HEK293 (cell line): ENCODE measurements around the gene AIM2.

Source experiments
- CTCF ChIP-seq: fragments of 450-650 bp; formaldehyde crosslinking; IDR thresholded peaks from 2 replicates; pipeline ENCODE4 v1.5.1; 2016; ENCODE audit warnings: missing biosample characterization, missing genetic modification characterization
- HOXA7 ChIP-seq: sonication (generic); formaldehyde crosslinking; IDR thresholded peaks from 2 replicates; pipeline ENCODE4 v1.8.1; 2022; ENCODE audit warnings: missing genetic modification reagents, borderline replicate concordance
- REST ChIP-seq: fragments of 450-650 bp; formaldehyde crosslinking; IDR thresholded peaks from 2 replicates; pipeline ENCODE4 v1.5.1; 2016; ENCODE audit warnings: missing biosample characterization, missing genetic modification characterization
- TCF7L2 ChIP-seq: IDR thresholded peaks from 2 replicates; pipeline ENCODE4 v1.6.1; 2011; ENCODE audit warnings: low read depth, mild to moderate bottlenecking, inconsistent platforms, low read length, moderate library complexity, borderline replicate concordance
- ZBTB26 ChIP-seq: fragments of 450-650 bp; formaldehyde crosslinking; optimal IDR thresholded peaks from 2 replicates; pipeline ENCODE3; 2016; ENCODE audit warnings: missing biosample characterization, mild to moderate bottlenecking, missing genetic modification characterization
- ZNF133 ChIP-seq: fragments of 450-650 bp; formaldehyde crosslinking; IDR thresholded peaks from 2 replicates; pipeline ENCODE4 v1.5.1; 2016; ENCODE audit warnings: missing biosample characterization, missing genetic modification characterization
- ZNF146 ChIP-seq: fragments of 450-650 bp; formaldehyde crosslinking; IDR thresholded peaks from 2 replicates; pipeline ENCODE4 v1.5.1; 2016; ENCODE audit warnings: missing biosample characterization, missing genetic modification characterization
- ZNF175 ChIP-seq: fragments of 450-650 bp; formaldehyde crosslinking; IDR thresholded peaks from 2 replicates; pipeline ENCODE4 v1.5.1; 2016; ENCODE audit warnings: missing biosample characterization, missing genetic modification characterization
- ZNF501 ChIP-seq: fragments of 450-650 bp; formaldehyde crosslinking; IDR thresholded peaks from 2 replicates; pipeline ENCODE4 v1.5.1; 2016; ENCODE audit warnings: missing biosample characterization, missing genetic modification characterization
- ZNF76 ChIP-seq: fragments of 450-650 bp; formaldehyde crosslinking; IDR thresholded peaks from 2 replicates; pipeline ENCODE4; 2016; ENCODE audit warnings: low read depth, missing biosample characterization, missing genetic modification characterization, borderline replicate concordance
- ZSCAN5A ChIP-seq: fragments of 450-650 bp; formaldehyde crosslinking; IDR thresholded peaks from 2 replicates; pipeline ENCODE4 v1.5.1; 2016; ENCODE audit warnings: missing biosample characterization, missing genetic modification characterization

GRCh38 chr1:159076438-159077119 lies at the start of gene AIM2:
- TF ChIP-seq CTCF (tag by site-specific recombination) (no peak), ZNF146 (tag by site-specific recombination) (no peak), HOXA7 (CRISPR knock-in tag) (no peak), ZNF175 (tag by site-specific recombination) (no peak), TCF7L2 (no peak), ZSCAN5A (tag by site-specific recombination) (no peak), ZNF76 (no peak), REST (tag by site-specific recombination) (no peak), ZBTB26 (tag by site-specific recombination) (no peak), ZNF501 (tag by site-specific recombination) (no peak), ZNF133 (tag by site-specific recombination) (no peak)
